ENCODE results near the gene DNAJB5.
"Not testable (repeated sequence)": the region's sequence is repeated elsewhere in the genome, so short reads cannot be mapped to it uniquely, and the experiment has no call there.

The DNAJB5 gene

GRCh38 chr9:34989003-34989945 lies at the start of gene DNAJB5:
DNAJB5 (plus strand) TSS chr9:34989745; CDS start chr9:34990631, 886 bp downstream.
- in situ Hi-C loops (cut with MboI; ENCODE audit: low sequenced_read_pairs): no loop called here

GRCh38 chr9:34939989-34940388 lies 49.6 kb upstream of the DNAJB5 start:
- in situ Hi-C loops (cut with MboI; ENCODE audit: low sequenced_read_pairs): not testable (repeated sequence)

GRCh38 chr9:34948451-34948850 lies 41.1 kb upstream of the DNAJB5 start:
- in situ Hi-C loops (cut with MboI; ENCODE audit: low sequenced_read_pairs): no loop called here

- in situ Hi-C loops (cut with MboI; ENCODE audit: low sequenced_read_pairs): no loop called here
Measured at GRCh38 chr9:34954225-34954624, 35.3 kb upstream of the DNAJB5 start.

- in situ Hi-C loops (cut with MboI; ENCODE audit: low sequenced_read_pairs): not testable (repeated sequence)
Measured at GRCh38 chr9:34956066-34956465, 33.5 kb upstream of the DNAJB5 start.

GRCh38 chr9:34956648-34957047 lies 32.9 kb upstream of the DNAJB5 start:
- in situ Hi-C loops (cut with MboI; ENCODE audit: low sequenced_read_pairs): no loop called here

GRCh38 chr9:34957492-34958410 lies 31.8 kb upstream of the DNAJB5 start, which contains the start of gene PHF24:
PHF24 (plus strand) TSS chr9:34958285; CDS start chr9:34971299, 13,014 bp downstream.
- in situ Hi-C loops (cut with MboI; ENCODE audit: low sequenced_read_pairs): no loop called here

- in situ Hi-C loops (cut with MboI; ENCODE audit: low sequenced_read_pairs): no loop called here
Measured at GRCh38 chr9:34958411-34958982, 31.0 kb upstream of the DNAJB5 start.

GRCh38 chr9:34959461-34959860 lies 30.1 kb upstream of the DNAJB5 start:
- in situ Hi-C loops (cut with MboI; ENCODE audit: low sequenced_read_pairs): no loop called here

- in situ Hi-C loops (cut with MboI; ENCODE audit: low sequenced_read_pairs): no loop called here
Measured at GRCh38 chr9:34961574-34962490, 27.7 kb upstream of the DNAJB5 start.

- in situ Hi-C loops (cut with MboI; ENCODE audit: low sequenced_read_pairs): no loop called here
Measured at GRCh38 chr9:34962546-34962945, 27.0 kb upstream of the DNAJB5 start.

GRCh38 chr9:34963552-34963951 lies 26.0 kb upstream of the DNAJB5 start:
- in situ Hi-C loops (cut with MboI; ENCODE audit: low sequenced_read_pairs): no loop called here

GRCh38 chr9:34964458-34964857 lies 25.1 kb upstream of the DNAJB5 start:
- in situ Hi-C loops (cut with MboI; ENCODE audit: low sequenced_read_pairs): no loop called here

GRCh38 chr9:34971146-34971811 lies 18.3 kb upstream of the DNAJB5 start:
- in situ Hi-C loops (cut with MboI; ENCODE audit: low sequenced_read_pairs): no loop called here

- in situ Hi-C loops (cut with MboI; ENCODE audit: low sequenced_read_pairs): no loop called here
Measured at GRCh38 chr9:34974664-34975063, 14.9 kb upstream of the DNAJB5 start.

- in situ Hi-C loops (cut with MboI; ENCODE audit: low sequenced_read_pairs): no loop called here
Measured at GRCh38 chr9:34976441-34976840, 13.1 kb upstream of the DNAJB5 start.

GRCh38 chr9:34976992-34977391 lies 12.6 kb upstream of the DNAJB5 start:
- in situ Hi-C loops (cut with MboI; ENCODE audit: low sequenced_read_pairs): no loop called here

- in situ Hi-C loops (cut with MboI; ENCODE audit: low sequenced_read_pairs): no loop called here
Measured at GRCh38 chr9:34980181-34980761, 9.3 kb upstream of the DNAJB5 start.

- in situ Hi-C loops (cut with MboI; ENCODE audit: low sequenced_read_pairs): no loop called here
Measured at GRCh38 chr9:34982361-34982760, 7.2 kb upstream of the DNAJB5 start.
